ENCODE measurements around the gene RPS5.

GRCh38 chr19:58355908-58356765 is 30.9 kb upstream of the RPS5 start:
- no peak for TF ChIP-seq CTCF (IDR thresholded peaks at IDR 0.05)
- TF ChIP-seq POLR2A (IDR thresholded peaks at IDR 0.05), result no peak

All from thyroid gland (tissue), 4 donors.